ENCODE data around the gene RSPH6A.

Gene RSPH6A

GRCh38 chr19:45768655-45768983 lies 46.5 kb downstream of the RSPH6A start:
- H3K9me3 Mint-ChIP-seq = no peaks in the 10 kb centered on the region
- H3K4me1 Mint-ChIP-seq = peaks cover 42% of the 10 kb centered on the region
- H3K27ac Mint-ChIP-seq = peak overlapping the region; percentile 79
- H3K36me3 Mint-ChIP-seq = no peaks in the 10 kb centered on the region
- peaks cover 33% of the 10 kb centered on the region for H3K27me3 Mint-ChIP-seq
- peak overlapping the region; percentile 85 for H3K4me3 Mint-ChIP-seq
- ATAC-seq = no peak

- Mint-ChIP-seq H3K27ac (peak overlapping the region; percentile 79), H3K36me3 (no peaks in the 10 kb centered on the region), H3K4me1 (peaks cover 42% of the 10 kb centered on the region), H3K4me3 (peak overlapping the region; percentile 73), H3K9me3 (no peaks in the 10 kb centered on the region), H3K27me3 (peaks cover 33% of the 10 kb centered on the region)
- no peak for ATAC-seq
Measured at GRCh38 chr19:45767881-45768654, 47.0 kb downstream of the RSPH6A start.

GRCh38 chr19:45767410-45767880 lies 47.7 kb downstream of the RSPH6A start:
- Mint-ChIP-seq H3K36me3 (no peaks in the 10 kb centered on the region), H3K4me3 (peak overlapping the region; percentile 73), H3K27ac (no peak overlapping the region), H3K27me3 (peaks cover 33% of the 10 kb centered on the region), H3K9me3 (no peaks in the 10 kb centered on the region), H3K4me1 (peaks cover 40% of the 10 kb centered on the region)
- no peak for ATAC-seq

GRCh38 chr19:45766869-45767346 lies 48.2 kb downstream of the RSPH6A start:
- no peak for ATAC-seq
- Mint-ChIP-seq H3K4me3 (peak overlapping the region; percentile 73), H3K4me1 (peaks cover 34% of the 10 kb centered on the region), H3K36me3 (no peaks in the 10 kb centered on the region), H3K27ac (no peak overlapping the region), H3K27me3 (peaks cover 33% of the 10 kb centered on the region), H3K9me3 (no peaks in the 10 kb centered on the region)

GRCh38 chr19:45766296-45766868 lies 48.7 kb downstream of the RSPH6A start:
- Mint-ChIP-seq H3K4me1 (peaks cover 34% of the 10 kb centered on the region), H3K4me3 (no peak overlapping the region), H3K9me3 (no peaks in the 10 kb centered on the region), H3K27me3 (peaks cover 33% of the 10 kb centered on the region), H3K36me3 (no peaks in the 10 kb centered on the region), H3K27ac (no peak overlapping the region)
- no peak for ATAC-seq

- Mint-ChIP-seq H3K27ac (no peak overlapping the region), H3K9me3 (no peaks in the 10 kb centered on the region), H3K27me3 (peaks cover 33% of the 10 kb centered on the region), H3K36me3 (no peaks in the 10 kb centered on the region), H3K4me1 (peaks cover 30% of the 10 kb centered on the region), H3K4me3 (no peak overlapping the region)
- ATAC-seq = no peak
Measured at GRCh38 chr19:45765702-45766295, 49.3 kb downstream of the RSPH6A start.

GRCh38 chr19:45764945-45765701 lies 50.0 kb downstream of the RSPH6A start:
- Mint-ChIP-seq H3K4me1 (peaks cover 23% of the 10 kb centered on the region), H3K36me3 (no peaks in the 10 kb centered on the region), H3K9me3 (no peaks in the 10 kb centered on the region), H3K27me3 (peaks cover 36% of the 10 kb centered on the region), H3K27ac (no peak overlapping the region), H3K4me3 (no peak overlapping the region)
- ATAC-seq = no peak

GRCh38 chr19:45764475-45764874 lies 50.6 kb downstream of the RSPH6A start:
- Mint-ChIP-seq H3K4me3 (no peak overlapping the region), H3K27me3 (peaks cover 43% of the 10 kb centered on the region), H3K4me1 (peaks cover 17% of the 10 kb centered on the region), H3K36me3 (no peaks in the 10 kb centered on the region), H3K9me3 (no peaks in the 10 kb centered on the region), H3K27ac (no peak overlapping the region)
- no peak for ATAC-seq

GRCh38 chr19:45763691-45764294 lies 51.3 kb downstream of the RSPH6A start:
- no peaks in the 10 kb centered on the region for H3K36me3 Mint-ChIP-seq
- H3K4me3 Mint-ChIP-seq = no peak overlapping the region
- peaks cover 12% of the 10 kb centered on the region for H3K4me1 Mint-ChIP-seq
- no peak overlapping the region for H3K27ac Mint-ChIP-seq
- H3K9me3 Mint-ChIP-seq = no peaks in the 10 kb centered on the region
- ATAC-seq = no peak
- peaks cover 50% of the 10 kb centered on the region for H3K27me3 Mint-ChIP-seq

GRCh38 chr19:45762870-45763631 lies 52.1 kb downstream of the RSPH6A start:
- H3K9me3 Mint-ChIP-seq = no peaks in the 10 kb centered on the region
- no peak overlapping the region for H3K27ac Mint-ChIP-seq
- H3K4me1 Mint-ChIP-seq = peaks cover 10% of the 10 kb centered on the region
- H3K36me3 Mint-ChIP-seq = no peaks in the 10 kb centered on the region
- H3K27me3 Mint-ChIP-seq = peaks cover 57% of the 10 kb centered on the region
- ATAC-seq = no peak
- no peak overlapping the region for H3K4me3 Mint-ChIP-seq

GRCh38 chr19:45761714-45762113 lies 53.4 kb downstream of the RSPH6A start:
- Mint-ChIP-seq H3K27me3 (peaks cover 51% of the 10 kb centered on the region), H3K36me3 (no peaks in the 10 kb centered on the region), H3K4me3 (no peak overlapping the region), H3K27ac (no peak overlapping the region), H3K9me3 (no peaks in the 10 kb centered on the region), H3K4me1 (no peaks in the 10 kb centered on the region)
- ATAC-seq = no peak

GRCh38 chr19:45758921-45759320 lies 56.2 kb downstream of the RSPH6A start:
- Mint-ChIP-seq H3K27me3 (peaks cover 34% of the 10 kb centered on the region), H3K4me3 (no peak overlapping the region)

GRCh38 chr19:45757695-45758094 lies 57.4 kb downstream of the RSPH6A start:
- no peak for ATAC-seq
- Mint-ChIP-seq H3K4me1 (no peaks in the 10 kb centered on the region), H3K27ac (no peak overlapping the region), H3K36me3 (no peaks in the 10 kb centered on the region), H3K27me3 (peaks cover 34% of the 10 kb centered on the region), H3K4me3 (no peak overlapping the region), H3K9me3 (no peaks in the 10 kb centered on the region)

More at GRCh38 chr19:45758921-45759320, 56.2 kb downstream of the RSPH6A start:
- Mint-ChIP-seq H3K4me1 (no peaks in the 10 kb centered on the region), H3K9me3 (no peaks in the 10 kb centered on the region), H3K36me3 (no peaks in the 10 kb centered on the region), H3K27ac (no peak overlapping the region)
- no peak for ATAC-seq

GRCh38 chr19:45754323-45754722 lies 60.8 kb downstream of the RSPH6A start:
- H3K27me3 Mint-ChIP-seq = peaks cover 22% of the 10 kb centered on the region
- ATAC-seq = no peak
- no peaks in the 10 kb centered on the region for H3K4me1 Mint-ChIP-seq
- no peak overlapping the region for H3K4me3 Mint-ChIP-seq
- H3K36me3 Mint-ChIP-seq = no peaks in the 10 kb centered on the region
- H3K27ac Mint-ChIP-seq = no peak overlapping the region
- H3K9me3 Mint-ChIP-seq = no peaks in the 10 kb centered on the region

Measured in stimulated activated memory B cell treated with anti-CD40 and anti-IgM and Interleukin-4, amounts not matched to agents 10 μg/mL and 1 μg/mL and 100 μg/mL, for 72 hours (primary cell).